Stimulated activated CD8-positive, alpha-beta memory T cell treated with anti-CD3 and anti-CD28 coated beads, Interleukin-2, amount 100 ng/mL, for 1 hour (primary cell): ENCODE measurements around the gene LKAAEAR1.
"Not testable (repeated sequence)": the region's sequence is repeated elsewhere in the genome, so short reads cannot be mapped to it uniquely, and the experiment has no call there.

Experiments used
- DNase-seq, 2 donors: peaks; one replicate each; pipeline ENCODE4 v3.0.0-alpha.2; 2020; ENCODE audit warnings: low read depth in 2 of 2

Gene LKAAEAR1, protein sequence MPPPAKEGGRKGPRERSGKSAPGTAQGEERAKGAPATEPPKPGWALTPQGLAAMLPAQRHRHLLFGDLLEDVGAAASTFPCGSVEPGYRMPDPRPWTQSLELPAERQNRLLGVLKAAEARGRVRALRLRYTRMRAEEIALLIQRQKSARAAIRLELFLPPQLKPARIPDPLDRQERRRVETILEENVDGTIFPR

DNA sequence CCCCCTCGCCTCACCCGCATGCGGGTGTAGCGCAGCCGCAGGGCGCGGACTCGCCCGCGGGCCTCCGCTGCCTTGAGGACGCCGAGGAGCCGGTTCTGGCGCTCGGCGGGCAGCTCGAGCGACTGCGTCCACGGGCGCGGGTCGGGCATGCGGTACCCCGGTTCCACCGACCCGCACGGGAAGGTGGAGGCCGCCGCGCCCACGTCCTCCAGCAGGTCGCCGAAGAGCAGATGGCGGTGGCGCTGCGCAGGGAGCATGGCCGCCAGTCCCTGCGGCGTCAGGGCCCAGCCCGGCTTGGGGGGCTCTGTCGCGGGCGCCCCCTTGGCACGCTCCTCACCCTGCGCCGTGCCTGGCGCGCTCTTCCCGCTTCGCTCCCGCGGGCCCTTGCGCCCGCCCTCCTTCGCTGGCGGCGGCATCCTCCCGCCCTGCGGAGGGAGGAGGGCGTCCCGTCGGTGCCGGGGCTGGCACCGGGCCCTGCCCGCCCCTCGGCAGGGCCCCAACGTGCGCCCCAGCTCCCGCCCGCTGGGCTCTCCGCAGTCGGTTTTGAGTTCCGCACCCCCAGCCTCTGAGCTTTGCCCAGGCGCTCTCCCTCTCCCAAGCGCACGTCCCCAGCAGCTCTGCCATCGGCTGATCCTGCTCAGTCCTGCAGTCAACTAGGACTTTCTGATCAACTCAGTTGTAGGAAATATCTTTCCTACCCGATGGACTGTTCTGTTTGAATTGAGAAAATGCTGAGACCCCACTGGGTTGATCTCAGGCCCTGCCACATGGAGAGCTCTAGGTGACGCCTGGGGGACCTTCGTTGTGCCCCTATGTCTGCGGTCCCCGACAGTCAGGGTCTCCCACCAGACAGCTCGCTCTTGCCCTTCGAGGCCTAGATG is at the start of gene LKAAEAR1:
Gene LKAAEAR1 (minus strand): TSS at position 595 of the 881 bp plus-strand sequence. CDS start 179 bp downstream, at position 416.
- no peak for DNase-seq

DNA sequence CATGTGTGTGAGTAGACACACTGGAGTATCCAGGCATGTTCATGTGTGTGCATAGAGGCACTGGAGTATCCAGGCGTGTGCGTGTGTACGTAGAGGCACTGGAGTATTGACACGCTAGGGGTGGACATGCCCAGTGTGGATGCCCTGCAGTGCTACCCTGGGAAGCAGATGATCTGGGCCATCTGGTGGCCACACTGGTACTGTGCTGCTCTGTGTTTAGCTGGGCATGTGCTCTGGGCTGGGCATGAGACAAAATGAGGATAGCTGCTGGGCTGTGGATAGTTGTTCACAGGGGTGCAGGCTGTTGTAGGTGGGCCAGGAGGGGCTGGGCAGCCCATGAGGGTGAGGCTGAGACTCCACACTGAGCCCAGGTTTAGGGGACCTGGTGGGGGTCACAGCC is 47.2 kb upstream of the LKAAEAR1 start:
- DNase-seq, result no peak

DNA sequence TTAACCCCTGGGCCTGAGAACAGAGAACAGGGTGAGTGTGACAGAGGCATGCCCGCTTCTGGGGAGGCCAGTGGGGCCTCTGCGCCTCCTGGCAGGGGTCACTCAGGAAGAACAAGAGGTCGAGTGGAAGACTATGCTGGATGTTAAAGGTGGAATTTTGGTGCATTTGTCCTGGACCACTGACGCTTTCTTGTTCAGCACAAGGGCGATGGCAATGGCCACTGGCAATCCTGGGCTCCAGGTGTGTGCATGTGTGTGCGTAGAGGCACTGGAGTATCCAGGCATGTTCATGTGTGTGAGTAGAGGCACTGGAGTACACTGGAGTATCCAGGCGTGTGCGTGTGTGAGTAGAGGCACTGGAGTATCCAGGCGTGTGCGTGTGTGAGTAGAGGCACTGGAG is 46.7 kb upstream of the LKAAEAR1 start:
- no peak for DNase-seq

DNA sequence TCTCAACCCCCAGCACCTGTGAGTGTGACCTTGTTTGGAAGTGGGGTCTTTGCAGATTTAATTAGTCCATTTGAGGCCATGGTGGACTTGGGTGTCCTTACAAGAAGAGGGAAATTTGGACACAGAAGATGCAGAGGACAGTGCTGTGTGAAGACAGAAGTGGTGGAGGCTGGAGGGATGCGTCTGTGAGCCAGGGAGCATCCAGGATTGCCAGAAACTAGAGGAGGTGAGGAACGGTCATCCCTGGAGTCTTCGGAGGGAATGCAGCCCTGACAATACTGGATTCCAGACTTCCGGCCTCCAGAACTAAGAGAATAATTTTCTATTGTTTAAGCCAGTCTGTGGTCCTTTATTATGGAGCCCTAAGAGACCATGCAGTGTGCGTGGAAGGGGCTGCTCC is 46.1 kb upstream of the LKAAEAR1 start:
- DNase-seq, result no peak

DNA sequence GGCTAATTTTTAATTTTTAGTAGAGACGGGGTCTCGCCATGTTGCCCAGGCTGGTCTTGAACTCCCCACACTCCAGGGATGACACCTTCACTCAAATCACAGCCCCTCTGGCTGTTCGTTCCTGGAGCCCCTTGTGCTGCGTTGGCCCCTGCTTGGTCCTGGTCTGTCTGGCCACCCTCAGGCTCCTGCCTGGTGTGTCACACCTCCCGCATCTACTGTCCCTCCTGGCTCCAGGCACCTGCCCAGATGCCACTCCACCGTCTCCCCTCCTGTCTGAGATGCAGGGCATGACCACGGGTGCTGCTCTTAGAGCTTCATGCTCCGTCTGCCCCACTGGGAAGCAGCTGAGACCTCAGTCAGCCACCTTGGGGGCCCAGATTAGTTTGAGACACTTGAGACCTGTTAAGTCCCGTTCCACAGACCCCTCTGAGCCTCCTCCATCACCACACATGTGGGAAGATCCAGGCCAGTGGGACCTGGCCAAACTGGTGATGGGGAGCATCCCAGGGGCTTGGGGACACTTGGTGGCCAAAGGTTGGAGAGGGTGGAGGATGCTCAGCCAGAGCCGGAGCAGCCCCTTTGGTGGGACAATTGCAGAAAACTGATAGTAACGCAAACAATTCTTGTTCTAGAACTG is 45.1 kb upstream of the LKAAEAR1 start:
- no peak for DNase-seq

DNA sequence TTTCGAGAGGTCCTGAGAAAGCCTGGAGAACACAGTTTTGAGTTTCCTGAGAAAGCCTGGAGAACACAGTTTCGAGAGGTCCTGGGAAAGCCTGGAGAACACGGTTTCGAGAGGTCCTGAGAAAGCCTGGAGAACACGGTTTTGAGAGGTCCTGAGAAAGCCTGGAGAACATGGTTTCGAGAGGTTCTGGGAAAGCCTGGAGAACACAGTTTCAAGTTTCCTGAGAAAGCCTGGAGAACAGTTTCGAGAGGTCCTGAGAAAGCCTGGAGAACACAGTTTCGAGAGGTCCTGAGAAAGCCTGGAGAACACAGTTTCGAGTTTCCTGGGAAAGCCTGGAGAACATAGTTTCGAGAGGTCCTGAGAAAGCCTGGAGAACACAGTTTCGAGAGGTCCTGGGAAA is 39.3 kb upstream of the LKAAEAR1 start:
- DNase-seq, result not testable (repeated sequence)

DNA sequence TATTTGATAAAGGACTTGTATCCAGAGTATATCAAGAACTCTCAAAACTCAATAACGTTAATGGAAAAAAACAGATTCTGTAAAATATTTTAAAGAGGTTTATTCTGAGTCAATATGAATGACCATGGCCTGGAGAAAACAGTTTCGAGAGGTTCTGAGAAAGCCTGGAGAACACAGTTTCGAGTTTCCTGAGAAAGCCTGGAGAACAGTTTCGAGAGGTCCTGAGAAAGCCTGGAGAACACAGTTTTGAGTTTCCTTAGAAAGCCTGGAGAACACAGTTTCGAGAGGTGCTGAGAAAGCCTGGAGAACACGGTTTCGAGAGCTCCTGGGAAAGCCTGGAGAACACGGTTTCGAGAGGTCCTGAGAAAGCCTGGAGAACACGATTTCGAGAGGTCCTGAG is 38.7 kb upstream of the LKAAEAR1 start:
- not testable (repeated sequence) for DNase-seq

DNA sequence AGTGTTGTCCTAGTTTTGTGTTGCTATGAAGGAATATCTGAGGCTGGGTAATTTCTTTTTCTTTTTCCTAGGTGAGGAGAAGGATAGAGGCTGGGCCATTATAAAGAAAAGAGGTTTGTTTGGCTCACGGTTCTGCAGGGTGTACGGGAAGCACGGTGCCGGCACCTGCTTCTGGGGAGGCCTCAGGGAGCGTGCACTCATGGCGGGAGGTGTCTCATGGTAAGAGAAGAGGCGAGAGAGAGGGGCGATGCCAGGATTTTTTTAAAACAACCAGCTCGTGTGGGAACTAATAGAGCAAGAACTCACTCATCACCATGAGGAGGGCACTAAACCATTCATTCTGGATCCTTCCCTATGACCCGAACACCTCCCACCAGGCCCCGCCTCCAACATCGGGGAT is 37.4 kb upstream of the LKAAEAR1 start:
- DNase-seq, result no peak

DNA sequence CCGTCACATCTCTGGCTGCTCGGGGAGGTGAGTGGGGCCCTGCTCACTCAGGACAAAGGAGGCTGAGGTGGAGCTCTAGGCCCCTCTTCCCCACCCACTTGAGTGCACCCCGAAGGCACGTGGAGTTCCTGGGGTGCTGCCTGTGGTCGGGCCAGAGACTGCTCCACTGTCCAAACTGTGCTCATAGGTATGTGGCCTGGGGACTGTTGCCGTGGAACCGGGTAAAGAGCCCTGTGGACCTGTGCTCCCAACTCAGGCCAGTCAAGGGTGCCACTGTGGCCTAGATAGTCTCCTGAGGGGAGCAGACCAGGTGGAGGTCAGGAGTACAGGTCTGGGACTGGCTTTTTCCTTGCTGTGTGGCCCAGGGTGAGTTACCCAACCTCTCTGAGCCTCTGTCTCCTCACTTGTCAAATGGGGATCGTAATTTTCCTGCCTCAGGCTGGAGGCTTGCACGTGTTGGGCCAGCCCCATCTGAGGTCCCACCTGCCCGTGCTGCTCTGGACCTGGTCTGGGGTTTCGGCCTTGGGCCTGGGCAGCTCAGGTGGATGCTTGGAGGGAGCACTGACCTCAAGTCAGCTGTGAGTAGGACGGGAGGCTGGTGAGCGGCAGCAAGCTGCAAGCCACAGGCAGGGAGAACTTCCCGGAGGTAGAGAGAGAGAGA is 35.6 kb upstream of the LKAAEAR1 start:
- no peak for DNase-seq

DNA sequence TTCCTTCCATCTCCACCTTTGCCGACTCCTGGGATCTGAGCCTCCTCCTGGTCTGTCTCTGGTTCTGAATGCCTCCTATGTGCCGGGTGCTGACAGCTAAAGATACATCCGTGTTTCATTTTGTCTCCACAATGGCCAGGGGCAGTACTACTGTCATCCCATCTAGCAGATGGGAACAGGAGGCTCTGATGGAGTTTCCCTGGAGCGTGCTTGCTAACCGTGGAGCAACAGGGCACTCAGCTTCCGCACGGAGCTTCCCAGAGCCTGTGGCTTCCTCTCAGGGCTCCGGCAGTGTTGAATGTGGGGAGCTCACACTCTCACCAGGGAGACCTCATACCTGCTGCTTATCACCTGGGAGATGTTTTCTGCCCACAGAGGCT is 35.1 kb upstream of the LKAAEAR1 start:
- no peak for DNase-seq

DNA sequence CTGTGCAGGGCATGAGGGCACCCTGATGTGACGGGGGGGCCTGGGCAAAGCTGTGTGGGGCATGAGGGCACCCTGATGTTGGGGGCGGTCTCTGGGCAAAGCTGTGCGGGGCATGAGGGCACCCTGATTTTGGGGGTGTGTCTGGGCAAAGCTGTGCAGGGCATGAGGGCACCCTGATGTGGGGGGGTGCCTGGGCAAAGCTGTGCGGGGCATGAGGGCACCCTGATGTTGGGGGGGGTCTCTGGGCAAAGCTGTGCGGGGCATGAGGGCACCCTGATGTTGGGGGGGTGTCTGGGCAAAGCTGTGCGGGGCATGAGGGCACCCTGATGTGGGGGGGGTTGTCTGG is 33.2 kb upstream of the LKAAEAR1 start:
- DNase-seq, result not testable (repeated sequence)

DNA sequence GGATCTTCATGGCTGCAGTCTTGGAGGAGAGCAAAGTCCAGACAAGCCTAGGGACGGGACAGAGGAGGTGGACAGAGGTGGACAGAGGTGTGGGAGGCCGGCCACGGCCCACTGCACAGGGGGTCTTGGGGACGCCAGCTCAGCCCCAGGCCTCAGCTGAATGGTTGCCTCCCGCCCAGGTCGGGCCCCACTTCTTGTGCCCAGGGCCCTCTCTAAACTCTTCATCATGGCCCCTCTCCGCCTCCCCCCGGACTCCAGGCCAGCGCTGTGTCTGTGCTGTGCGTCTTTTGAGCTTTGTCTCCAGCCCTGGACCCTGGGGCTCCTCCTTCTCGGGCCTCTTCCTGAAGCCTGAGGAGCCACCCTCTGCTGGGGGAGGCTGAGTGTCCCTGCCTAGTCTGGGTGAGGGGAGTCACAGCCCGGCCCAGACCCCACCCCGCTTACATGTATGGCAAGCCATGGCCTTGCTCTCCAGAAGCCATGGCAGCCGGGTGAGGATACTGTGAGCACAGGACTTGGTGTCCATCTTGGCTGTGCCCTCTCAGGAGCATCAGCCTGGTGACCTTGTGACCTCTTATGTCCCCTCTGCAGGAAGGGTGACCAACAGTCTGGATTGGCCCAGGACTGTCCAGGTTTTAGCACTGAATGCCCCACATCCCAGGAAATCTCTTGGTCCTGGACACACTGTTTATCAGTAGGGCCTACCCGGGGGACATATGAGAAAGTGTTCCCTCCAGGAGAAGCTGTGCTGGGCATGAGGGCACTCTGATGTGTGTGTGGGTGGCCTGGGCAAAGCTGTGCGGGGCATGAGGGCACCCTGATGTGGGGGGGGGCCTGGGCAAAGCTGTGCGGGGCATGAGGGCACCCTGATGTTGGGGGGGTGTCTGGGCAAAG is 32.6 kb upstream of the LKAAEAR1 start:
- DNase-seq, result no peak

DNA sequence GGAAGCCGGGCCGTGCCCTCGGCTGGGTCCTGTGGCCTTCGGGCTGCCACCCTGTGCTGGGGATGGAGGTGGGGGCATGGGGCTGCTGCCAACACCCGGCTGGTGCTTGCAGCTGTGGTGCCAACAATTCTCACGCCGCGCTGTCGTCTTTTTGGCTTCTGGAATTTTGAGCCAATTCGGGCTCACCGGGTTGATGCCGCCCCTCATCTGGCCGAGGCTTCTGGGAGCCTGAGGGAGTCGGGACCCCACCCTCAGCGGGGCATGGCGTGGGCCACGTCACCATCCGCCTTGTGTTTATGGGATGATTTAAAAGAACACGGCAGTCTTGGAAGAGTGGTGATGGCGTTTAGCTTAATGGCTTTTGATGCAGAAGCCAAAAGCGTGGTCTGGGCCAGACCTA is 31.8 kb upstream of the LKAAEAR1 start:
- DNase-seq, result no peak

DNA sequence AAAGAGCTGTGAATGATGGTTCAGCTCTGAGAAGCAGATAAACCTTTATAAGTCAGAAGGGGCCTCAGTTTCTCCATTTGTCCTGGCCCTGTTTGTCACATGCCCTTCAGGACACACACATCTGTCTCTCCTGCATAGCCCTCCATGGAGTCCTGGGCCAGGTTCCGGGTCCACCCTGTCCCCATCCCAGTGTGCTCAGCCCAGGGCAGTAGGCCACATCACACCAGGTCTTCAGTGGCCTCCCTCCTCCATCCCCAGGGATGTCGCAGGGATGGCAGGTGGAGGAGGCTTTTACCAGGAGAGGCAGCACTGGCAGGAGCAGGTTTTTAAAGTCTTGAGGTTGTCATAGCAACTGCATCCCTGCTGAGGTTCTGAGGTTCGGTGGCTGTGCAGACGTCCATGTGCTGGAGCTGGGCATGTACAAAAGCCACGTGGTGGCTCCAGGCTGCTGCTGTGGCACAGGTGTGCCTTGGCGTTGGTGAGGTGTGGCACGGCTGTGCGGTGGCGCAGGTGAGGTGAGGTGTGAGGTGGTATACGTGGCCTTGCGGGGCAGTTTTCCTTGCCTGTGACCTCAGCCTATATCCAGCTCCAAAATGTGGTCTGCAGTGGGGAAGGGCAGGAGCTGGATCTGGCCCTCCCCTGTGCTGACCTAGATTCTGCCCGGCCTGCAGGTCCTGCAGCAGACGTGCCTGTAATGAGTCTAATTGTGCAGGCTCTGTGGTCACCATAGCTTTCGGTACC is 31.1 kb upstream of the LKAAEAR1 start:
- no peak for DNase-seq

DNA sequence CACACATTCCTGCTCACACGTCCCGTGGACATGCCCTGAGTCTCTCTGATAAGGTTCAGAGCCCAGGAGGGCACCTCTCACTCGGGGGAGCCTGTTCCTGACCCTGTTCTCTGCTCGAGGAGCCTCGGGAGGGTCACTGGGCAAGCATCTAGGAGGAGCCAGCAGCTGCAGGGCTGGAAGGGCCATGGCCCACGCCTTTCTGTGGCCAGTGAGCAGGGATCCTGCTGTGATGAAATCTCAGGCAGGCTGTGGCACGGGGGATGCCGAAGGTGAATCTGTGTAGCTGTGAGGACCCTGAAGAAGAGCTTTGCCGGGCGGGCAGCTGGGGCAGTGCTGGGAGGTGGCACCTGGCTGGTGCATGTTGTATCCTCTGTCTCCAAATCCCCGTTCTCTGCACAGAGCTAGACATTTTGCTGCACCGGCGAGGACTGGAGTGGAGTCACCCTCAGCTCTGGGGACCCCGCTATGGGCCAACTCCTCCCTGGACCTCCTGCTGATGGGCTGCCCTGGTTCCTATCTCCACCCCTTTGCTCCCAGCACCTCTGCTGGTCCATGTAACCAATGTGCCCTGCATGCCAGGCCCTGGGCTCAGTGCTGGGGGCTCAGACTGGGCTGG is 30.3 kb upstream of the LKAAEAR1 start:
- DNase-seq, result no peak

DNA sequence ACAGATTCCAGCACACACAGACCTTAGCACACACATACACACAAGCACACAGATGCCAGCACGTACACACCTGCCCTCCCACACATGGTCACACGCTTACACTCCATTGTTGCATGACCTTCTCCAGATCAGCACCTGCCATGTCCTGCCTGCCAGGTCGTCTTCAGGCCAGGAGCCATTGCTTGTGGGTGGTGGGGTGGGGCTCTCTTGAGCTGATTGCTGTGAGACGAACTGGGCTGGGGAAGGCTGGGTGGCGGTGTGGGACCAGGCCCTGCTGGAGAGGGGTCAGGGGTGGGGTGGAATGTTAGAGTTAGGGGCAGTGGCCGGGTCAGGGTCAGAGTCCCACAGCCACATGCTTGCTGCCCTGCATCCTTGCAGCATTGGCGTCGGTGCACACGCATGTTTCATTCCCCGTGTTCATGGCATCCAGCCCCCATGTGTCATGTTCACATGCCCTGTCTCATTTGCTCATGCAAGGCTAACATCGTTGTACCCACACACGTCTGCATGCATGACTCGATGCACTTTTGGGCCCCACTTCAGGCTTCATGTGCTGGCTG is 29.7 kb upstream of the LKAAEAR1 start:
- DNase-seq, result no peak

DNA sequence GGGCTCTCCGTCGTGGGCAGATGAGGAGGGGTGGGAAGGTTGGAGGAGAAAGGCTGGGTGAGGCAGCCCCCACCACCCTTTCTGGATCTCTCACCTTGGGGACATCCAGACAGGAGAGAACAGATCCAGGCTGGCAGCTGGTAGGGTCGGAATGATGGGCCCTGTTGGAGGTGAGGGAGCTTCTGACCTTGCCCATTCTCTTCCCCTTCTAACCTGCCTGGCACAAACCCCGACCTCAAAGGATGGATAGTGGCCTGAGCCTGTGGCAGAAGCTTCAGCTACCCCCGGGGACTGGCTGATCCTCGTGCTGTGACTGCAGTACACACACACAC is 29.2 kb upstream of the LKAAEAR1 start:
- no peak for DNase-seq

DNA sequence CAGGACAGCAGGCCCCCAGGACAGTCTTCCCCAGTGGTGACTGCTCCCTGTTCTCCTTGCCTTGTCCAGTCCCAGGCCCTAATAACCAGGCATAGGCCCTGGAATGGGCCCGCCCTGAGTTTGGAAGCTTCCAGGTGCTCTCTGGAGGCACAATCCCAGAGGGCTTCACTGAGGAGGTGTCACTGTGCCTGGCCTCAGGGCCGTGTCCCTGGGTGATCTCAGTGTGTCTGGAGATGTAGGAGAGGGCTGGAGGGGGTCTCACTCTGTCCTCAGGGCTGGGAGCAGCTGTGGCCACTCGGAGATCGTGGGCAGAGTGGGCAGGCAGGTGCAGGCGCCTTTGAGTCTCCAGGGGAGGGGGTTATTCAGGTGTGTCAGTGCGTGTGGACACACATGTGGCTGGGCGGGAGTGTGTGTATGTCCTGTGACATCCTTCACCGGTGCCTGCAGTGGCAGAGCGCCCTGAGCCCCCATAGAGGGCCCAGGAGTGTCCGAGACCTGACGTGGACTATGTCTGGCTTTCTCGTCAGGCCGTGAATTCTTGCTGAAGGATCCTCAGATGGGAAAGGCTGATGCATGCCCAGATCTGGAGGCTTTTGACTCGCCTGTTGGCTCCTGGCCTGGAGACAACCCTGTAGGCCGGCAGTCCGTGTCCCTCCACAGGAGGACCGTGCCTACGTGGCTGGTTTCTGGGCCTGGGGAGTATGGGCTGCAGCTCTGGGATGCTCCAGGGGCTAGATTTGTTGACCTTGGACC is 28.7 kb upstream of the LKAAEAR1 start:
- DNase-seq, result no peak
